NCI-H345 treated with DMSO at 0.1 percent for 48 hours (cell line): ENCODE data around the gene NAT16.
"Not testable (repeated sequence)": the region's sequence is repeated elsewhere in the genome, so short reads cannot be mapped to it uniquely, and the experiment has no call there.

ENCODE experiments used
- DNase-seq: peaks from one replicate; lab custom pipeline; 2025; ENCODE audit not compliant: unreplicated experiment; lab: John Stamatoyannopoulos, UW

The NAT16 gene

DNA sequence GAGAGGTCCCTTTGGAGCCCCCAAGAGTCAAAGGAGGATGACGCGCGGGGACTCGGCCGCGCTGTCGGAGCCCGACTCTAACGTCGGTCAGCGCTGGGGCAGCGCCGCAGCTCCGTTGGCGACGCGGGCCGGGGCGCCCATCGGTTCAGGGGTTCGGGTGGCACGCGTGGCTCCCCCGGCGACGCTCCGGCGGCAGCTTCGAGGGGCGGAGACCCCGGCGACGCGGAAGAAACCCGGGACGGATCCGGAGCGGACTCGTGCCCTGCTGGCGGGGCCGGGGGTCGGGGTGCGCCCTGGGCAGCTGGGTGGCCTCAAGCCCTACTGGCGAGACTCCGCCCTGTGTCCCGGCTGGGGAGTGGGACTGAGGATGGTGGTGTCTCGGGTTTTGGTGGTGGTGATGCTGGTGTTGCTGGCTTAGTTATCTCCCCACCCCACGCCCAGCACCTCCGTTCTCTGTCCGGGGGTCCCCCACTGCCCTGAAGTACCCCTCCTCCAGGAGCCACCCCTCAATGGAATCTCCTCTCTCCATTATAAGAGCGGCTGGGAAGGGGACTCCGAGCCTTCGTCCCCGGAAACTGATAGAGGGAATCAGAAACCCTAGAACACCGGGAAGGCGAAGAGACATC, at the start of gene NAT16:
TSS of gene NAT16 (minus strand) at position 164 of the 626 bp plus-strand sequence. CDS start 5,486 bp downstream, outside the sequence.
- DNase-seq: no peak

DNA sequence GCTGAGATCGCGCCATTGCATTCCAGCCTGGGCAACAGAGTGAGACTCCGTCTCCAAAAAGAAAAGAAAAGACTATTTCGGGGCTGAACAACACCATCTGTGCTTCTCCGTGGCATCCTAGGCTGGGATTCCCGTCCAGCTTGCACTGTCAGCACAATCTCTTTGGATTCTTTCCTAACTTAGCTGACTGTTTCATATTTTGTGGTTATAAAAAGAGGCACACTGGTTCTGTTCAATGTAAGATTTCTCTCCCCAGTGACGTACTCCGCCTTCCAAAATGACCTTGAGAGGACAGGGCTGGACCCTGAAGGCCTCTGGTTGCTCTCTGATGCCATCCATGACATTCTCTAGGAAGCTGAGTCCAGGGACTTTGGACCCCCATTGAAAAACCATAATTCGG, 46.6 kb upstream of the NAT16 start:
- no peak for DNase-seq

DNA sequence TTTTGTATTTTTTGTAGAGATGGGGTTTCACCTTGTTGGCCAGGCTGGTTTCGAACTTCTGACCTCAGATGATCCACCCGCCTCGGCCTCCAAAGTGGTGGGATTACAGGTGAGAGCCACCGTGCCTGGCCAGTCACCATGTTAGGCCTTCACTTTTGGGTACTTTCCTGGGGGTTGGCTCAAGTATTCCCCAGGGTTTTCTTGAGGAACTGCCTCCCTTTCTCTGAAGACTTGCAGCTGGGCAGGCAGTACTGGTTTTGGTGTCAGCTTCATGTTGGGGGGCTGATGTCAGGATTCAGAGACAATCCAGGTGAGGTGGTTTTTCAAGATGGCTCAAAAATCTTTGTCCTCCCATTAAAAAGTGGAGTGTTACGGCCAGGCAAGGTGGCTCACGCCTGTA, 45.6 kb upstream of the NAT16 start:
- no peak for DNase-seq

DNA sequence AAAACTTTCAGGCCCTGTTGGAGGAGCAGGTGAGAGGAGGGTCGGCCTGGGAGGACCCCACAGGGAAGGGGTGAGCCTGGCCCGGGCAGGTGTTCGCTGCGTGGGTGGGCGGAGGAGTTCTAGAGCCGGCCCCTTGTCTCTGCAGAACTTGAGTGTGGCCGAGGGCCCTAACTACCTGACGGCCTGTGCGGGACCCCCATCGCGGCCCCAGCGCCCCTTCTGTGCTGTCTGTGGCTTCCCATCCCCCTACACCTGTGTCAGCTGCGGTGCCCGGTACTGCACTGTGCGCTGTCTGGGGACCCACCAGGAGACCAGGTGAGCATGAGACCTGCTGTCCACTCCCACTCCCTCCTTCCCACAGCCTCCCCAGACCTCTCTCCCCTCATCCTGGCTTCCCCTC, 43.4 kb upstream of the NAT16 start:
- no peak for DNase-seq

DNA sequence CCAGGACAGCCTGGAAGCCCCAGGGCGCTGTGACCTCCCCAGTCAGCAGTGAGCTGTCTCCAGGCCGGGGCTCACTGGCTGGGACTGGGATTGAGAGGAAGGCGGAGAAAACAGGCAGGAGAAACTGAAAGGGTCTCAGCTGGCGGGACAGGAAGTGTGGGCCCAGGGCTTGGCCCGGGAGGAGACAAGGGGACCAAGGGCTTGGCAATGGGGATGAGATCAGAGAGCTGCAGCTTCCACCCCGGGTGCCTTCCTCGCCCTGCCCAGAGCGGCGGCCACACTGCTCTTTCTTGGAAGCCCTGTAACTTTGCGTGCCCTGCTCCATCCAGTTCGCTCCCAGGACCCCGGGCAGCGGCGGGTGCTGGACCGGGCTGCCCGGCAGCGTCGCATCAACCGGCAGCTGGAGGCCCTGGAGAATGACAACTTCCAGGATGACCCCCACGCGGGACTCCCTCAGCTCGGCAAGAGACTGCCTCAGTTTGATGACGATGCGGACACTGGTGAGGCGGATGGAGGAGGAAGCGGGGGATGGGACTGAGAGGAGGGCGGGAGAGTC, 42.3 kb upstream of the NAT16 start:
- DNase-seq: no peak

DNA sequence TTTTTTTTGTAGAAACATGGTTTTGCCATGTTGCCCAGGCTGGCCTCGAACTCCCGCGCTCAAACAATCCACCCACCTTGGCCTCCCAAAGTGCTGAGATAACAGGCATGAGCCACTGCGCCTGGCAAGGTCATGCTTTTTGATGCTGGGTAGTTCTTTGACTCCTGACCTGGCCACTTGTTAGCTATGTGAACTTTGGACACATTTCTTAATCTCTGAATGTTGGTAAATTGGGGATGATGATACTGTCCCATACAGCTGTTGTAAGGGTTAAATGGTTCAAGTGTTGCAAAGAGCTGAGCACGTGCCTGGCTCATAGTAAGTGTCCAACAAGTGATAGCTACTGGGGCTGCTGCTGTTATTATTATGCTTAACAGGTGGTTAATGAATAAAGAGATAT, 40.2 kb upstream of the NAT16 start:
- DNase-seq: no peak

DNA sequence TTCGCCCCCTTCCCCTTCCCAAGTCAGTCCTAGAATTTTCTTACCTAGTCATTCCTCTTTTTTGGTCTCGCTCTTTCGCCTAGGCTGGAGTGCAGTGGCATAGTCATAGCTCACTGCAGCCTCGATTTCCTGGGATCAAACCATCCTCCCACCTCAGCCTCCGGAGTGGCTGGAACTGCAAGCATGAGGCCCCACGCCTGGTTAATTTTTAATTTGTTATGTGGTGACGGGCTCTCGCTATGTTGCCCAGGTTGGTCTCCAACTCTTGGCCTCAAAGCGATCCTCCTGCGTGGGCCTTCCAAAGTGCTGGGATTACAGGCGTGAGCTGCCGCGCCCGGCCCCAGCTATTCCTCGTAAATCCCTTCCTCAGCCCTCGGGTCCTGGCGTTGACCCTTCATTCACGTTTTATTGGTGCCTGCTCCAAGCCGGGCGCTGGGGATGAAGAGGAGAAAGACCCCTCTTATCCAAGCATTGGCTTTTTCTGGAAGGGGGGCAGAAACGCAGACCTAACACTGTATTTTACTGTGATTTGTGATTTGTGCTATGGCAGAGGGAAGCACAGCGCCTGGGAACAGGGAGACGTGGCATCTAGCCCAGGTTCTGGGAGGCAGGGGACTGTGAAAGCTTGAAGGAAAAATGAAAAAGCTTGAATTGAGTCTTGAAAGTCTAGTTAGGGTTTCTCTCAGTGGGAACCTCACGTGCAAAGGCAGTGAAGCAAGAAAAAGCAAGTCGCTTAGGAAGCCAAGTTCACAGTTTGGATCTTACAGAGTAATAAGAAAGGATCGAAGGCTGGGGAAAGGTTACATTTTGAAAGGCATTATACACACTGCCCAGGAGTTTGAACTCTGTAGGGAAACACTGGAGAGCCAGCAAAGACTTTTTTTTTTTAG, 38.4 kb upstream of the NAT16 start:
- DNase-seq: no peak

DNA sequence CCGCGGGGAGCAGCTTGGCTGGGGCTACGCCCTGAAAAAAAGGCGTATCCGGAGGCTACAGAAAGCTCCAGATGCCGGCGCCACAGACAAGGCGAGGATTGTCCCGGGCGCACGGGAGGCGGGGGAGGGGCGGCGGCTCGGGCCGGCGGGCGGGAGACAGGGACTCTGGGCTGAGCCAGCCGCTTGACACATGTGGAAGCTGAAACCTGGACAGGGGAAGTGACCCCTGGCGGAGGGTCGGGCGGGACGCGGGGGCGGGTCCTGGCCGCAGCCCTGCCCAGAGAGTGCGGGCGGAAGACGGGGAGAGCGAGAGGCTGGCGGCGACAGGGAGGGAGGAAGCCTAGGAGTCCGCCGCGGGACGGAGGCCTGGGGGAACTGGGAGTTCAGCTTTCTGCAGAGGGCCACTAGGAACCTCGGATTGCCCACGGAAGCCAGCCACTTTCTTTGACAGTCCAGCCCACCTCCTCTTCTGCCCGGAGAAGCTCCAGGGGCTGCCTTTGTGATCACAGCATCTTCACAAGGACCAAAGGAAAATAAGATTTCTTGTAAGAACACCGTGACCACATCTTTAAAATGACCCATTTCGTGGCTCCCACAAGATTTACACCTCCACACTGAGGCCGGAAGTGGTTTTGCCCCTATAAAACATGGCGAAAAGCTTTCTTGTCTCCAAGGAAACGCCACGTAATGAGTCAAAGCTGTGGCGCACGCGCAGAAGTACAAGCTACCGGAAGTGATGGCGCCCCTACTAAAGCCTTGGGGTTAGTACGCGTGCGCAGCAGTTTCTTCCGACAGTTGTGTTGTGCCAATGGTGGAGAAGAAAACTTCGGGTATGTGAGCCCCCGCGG, 37.5 kb upstream of the NAT16 start, which contains the start of the genes PLOD3 and ZNHIT1:
TSS of gene PLOD3 (minus strand) at position 194 of the 848 bp plus-strand sequence. CDS start 307 bp downstream, outside the sequence.
TSS of gene ZNHIT1 (plus strand) at position 778 of the 848 bp plus-strand sequence. CDS start at position 809, 31 bp downstream.
- DNase-seq: peak; percentile 98

DNA sequence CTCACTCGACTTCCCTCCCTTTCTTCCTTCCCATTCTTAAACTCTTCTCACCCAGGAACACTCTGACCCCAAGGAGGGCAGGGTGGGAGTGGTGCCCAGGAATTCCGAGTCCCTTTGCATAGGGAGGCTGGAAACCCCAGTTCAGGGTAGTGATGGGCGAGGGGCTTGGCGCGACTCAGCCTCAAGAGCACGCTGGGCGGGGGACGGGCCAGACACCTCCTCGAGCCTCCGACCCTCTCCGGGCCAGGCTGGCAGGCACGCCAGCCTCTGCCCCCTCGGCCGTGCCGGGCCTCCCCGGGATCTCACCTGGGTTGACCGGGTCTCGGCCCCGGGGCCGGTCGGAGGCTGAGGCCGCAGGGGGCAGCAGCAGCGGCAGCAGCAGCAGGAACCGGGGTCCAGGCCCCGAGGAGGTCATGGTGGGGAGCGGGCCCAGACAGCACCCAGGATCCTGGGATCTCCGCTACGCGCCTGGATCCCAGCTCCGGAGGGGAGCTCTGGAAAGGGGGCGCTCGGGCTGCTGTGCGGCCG, 36.8 kb upstream of the NAT16 start:
- DNase-seq: no peak

DNA sequence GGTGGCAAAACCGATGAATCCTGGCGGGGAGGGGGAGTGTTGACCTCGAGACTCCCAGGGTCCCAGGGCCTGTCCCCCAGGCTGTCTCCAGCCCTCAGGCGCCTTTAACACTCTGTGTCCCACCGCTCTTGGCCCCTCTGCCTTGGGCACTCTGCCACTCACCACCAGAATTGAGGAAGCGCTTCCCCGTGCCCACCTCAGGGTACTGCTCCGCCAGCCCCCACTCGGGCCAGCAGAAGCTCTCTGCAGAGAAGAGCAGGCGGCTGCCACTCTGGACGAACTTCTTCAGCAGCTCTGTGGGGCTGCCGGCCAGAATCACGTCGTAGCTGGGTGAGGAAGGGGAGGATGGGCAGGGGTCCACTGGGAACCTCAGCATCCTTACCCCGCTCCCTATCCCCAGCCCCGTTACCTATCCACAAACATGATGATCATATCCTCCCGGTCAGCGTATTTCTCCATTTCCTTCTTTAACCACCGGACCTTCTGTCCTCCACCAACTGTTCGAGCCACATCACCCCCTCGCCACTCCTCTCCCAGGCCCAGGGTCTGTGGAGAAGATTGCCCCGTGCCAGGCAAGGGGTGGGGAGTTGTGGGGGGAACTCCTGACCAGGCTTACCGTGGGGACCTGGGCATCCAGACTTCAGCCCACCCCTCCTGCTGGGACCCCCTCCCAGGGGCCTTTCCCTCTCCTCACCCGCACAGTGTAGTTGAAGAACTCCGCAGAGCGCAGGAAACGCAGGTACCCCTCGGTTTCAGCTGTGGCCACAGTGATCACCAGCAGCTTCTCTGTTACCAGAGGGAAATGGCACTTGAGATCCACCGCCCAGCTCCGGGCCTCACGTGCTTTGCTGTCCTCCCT, 36.1 kb upstream of the NAT16 start:
- DNase-seq: no peak

DNA sequence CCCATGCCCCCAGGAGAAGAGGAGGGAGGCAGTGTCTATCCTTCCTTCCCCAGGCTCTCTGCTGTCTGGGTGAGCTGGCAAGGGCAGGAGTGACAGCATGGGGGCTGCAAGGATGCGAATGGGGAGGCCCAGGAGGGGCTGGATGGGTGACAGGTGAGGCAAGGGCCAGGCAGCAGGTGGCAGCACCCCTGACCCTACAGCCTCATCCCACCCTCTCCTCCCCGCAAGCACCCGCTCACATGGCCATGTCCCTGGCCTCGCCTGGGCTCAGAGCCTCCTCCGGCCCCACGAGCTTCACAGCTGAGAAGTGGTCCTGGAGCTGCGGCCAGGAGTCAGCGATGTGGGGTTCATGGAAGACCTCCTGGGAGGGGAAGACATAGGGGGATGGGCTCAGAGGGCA, 31.9 kb upstream of the NAT16 start:
- no peak for DNase-seq

DNA sequence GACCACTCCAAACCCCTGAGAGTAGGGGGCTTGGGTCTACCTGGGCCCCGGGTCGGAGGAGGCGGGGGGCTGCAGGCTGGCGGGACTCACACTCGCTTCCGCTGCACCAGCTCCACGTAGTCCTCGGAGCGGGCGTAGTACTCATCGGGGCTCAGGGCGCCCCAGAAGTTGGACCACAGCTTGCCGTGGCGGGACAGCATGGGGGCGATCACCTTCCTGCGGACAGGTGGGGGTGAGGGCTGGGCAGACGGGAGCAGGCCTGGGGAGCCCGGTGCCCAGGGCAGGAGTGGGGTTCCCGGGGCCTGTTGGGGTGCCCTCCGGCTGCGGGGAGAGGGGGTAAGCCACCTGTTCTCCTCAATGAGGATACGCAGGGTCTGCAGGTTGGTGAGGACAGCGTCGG, 31.4 kb upstream of the NAT16 start:
- DNase-seq: no peak

DNA sequence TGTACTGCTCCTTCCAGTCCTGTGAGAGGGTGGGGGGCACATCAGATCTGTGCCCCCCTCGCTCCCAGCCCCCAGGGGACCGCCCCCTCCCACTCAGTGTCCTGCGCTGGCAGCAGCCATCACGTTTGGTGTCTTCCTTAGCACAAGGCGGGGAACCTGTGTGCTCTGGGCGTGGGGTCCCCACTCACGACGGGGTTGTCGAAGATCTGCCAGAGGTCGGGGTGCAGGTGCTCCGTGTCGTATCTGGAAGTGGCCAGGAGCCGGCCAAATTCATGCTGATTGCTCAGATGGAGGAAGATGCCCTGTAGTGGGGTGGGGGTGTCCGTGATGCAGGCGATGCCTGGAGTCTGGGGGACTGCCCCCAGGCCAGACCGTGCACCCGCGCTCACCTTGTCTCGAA, 30.1 kb upstream of the NAT16 start:
- no peak for DNase-seq

DNA sequence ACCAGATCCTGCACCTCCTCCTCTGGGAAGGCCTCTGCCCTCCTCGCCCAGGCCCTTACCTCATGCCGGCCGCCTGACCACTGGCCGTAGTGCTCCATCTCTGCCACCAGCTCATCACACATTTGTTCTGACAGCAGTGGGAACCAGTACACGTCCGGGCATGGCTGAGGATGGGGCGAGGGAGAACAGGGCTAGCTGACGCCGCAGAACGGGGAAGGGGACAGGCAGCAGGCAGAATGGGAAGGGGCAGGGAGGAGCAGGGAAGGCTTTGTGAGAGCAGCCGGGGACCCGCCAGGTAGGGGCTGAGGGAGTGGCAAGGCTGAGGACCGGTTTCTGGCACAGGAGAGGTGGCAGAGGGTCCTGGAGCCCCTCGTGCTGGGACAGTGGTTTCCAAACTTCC, 28.7 kb upstream of the NAT16 start:
- DNase-seq: no peak

DNA sequence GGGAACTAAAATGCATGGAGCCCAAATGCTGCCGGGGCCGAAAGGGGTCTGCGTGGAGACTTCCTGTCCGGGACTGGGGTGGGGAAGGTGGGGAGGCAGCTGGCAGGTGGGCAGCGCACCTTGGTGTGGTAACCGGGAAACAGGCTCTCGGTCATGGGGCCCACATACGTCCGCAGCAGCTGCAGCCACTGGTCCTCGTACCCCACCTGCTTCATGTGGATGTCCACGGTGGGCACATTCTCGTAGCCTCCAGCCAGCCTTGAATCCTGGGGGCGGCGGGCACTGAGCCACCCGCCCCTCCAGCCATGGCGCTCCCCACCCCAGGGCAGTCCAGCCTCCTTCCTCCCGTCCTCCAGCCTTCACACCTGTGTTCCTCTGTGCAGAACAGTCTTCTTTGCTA, 27.4 kb upstream of the NAT16 start:
- no peak for DNase-seq

DNA sequence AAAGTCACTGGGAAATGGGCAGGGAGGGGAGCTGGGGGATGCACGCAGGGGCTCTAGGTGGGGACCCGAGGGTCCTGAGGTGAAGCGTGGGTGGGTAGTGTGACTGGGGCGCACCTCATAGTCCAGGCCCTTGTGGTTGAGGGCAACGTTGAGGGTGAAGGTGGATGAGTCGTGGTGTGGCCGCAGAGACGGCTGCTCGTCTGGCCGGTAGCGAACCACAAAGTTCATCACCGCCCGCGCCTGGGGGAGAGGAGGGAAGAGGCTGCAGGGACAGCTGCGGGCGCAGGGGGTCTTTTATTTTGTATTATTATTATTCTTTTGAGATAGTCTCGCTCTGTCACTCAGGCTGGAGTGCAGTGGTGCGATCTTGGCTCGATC, 26.6 kb upstream of the NAT16 start:
- DNase-seq: no peak

DNA sequence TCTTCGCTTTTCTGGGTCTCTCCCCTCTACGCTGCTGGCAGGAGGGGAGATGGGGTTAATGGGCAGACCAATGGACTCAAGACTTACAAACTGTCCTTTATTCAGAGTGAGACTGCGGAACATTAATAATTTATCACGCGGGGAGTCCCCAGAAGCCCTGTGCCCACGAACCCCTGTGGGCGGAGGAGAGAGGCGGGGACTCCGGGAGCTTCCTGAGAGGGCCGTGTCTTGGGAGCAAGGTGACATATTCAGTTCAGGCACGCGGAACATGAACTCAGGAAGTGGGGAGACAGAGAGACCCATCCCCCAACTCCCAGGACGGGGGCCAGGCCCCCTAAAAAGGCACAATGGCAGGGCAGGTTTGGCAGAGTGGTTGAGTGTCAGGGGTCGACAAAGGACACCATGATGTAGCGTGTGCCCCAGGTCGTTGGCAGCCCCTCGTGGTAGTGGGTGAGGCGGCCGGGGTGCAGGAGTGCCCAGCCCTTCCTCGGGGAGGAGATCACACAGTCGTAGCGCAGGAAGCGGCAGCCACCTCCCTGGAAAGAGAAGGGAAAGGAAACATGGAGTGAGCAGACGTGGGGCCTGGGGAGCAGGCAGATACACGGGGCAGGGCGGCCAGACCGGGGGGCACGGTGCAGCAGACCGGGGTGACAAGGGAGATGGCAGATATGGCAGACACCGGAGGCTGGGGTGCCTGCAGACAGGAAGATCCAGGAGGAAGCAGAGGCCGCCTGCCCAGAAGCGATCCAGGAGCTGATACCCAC, 26.0 kb upstream of the NAT16 start:
- no peak for DNase-seq

DNA sequence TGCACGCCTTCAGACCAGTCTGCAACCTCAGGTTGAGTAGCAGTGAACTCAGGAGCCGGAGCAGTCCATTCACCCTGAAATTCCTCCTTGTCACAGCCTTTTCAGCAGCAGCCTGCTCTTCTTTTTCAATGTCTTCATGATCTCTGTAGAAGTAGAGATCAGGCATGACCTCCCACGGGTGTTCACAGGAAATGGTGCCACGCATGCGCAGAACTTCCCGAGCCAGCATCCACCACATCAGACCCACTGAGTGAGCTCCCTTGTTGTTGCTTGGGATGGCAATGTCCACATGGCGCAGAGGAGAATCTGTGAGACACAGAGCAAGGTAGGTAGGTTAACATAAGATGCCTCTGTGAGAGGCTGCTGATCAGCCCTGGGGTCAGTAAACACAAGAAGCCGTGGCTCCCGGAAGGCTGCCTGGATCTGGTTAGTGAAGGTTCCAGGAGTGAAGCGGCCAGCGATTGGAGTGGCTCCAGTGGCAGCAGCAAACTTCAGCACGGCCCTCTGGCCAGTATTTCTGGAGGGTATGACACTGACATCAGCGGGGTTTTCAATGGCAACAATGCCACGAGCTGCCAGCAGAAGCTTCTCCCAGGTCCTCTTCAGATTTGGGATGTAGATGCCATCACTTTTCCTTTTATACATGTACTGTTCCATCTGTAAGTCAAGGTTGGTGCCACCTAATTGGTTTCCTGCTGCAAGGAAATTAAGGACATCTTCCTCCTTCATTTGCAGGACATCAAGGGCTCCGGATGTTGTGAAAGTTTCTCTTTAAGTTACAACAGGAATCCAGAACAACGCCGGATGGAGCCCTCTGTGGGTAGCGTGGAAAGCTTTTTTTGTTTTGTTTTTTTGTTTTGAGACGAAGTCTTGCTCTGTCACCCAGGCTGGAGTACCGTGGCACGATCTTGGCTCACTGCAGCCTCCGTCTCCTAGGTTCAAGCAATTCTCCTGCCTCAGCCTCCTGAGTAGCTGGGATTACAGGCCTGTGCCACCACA, 23.9 kb upstream of the NAT16 start:
- not testable (repeated sequence) for DNase-seq
